H1 (cell line): ENCODE measurements around the gene MTF1. TPM values are rescaled to one million over a fixed set of nuclear protein-coding genes. Genes with fewer than 3 reads are reported as not detected.

Experiments
- BRCA1 ChIP-seq: IDR thresholded peaks from 2 replicates; pipeline ENCODE4 v1.6.1; 2012; ENCODE audit warnings: low read depth, low read length, improper control_type of control experiment
- EGR1 ChIP-seq: IDR thresholded peaks from 2 replicates; pipeline ENCODE4 v1.6.1; 2011; ENCODE audit warnings: low read depth, low read length, borderline replicate concordance
- EP300 ChIP-seq, 2 experiments: IDR thresholded peaks; 1 replicate in 1 of 2; 2 replicates in 1 of 2; pipeline ENCODE4 v1.6.1; 2011 to 2012; ENCODE audit warnings: low read depth in 2 of 2, low read length in 2 of 2, mild to moderate bottlenecking in 2 of 2, borderline replicate concordance in 1 of 2, inconsistent platforms in 1 of 2, moderate library complexity in 1 of 2
- FOSL1 ChIP-seq: IDR thresholded peaks from 2 replicates; pipeline ENCODE4 v1.6.1; 2011; ENCODE audit warnings: mild to moderate bottlenecking, low read depth, low read length, moderate library complexity; ENCODE audit not compliant: insufficient read depth
- HDAC2 ChIP-seq, 2 experiments: fragments of 300-600 bp in 1 of 2; sonication (generic) in 1 of 2; IDR thresholded peaks; 2 replicates each; pipeline ENCODE4 v1.6.1; 2011 to 2012; ENCODE audit warnings: low read depth in 2 of 2, low read length in 2 of 2, mild to moderate bottlenecking in 2 of 2, moderate library complexity in 2 of 2, borderline replicate concordance in 1 of 2, inconsistent platforms in 1 of 2
- HDAC6 ChIP-seq: IDR thresholded peaks from one replicate; pipeline ENCODE4 v1.7.1; 2012; ENCODE audit warnings: low read depth, mild to moderate bottlenecking, inconsistent platforms, low read length, moderate library complexity
- JUN ChIP-seq: IDR thresholded peaks from 2 replicates; pipeline ENCODE4 v1.6.1; 2011; ENCODE audit warnings: low read depth, mild to moderate bottlenecking, improper control_type of control experiment, low read length
- KDM4A ChIP-seq: IDR thresholded peaks from one replicate; pipeline ENCODE4 v1.7.1; 2012; ENCODE audit warnings: low read depth, mild to moderate bottlenecking, moderate library complexity, low read length, inconsistent platforms; ENCODE audit not compliant: severe bottlenecking
- KDM5A ChIP-seq: fragments of 200-600 bp; IDR thresholded peaks from 2 replicates; pipeline ENCODE4 v1.7.1; 2012; ENCODE audit warnings: mild to moderate bottlenecking, low read length, inconsistent platforms, mixed read lengths
- MAFK ChIP-seq: IDR thresholded peaks from 2 replicates; pipeline ENCODE4 v1.6.1; 2012; ENCODE audit warnings: low read depth, mild to moderate bottlenecking, improper control_type of control experiment, low read length
- NRF1 ChIP-seq: IDR thresholded peaks from 2 replicates; pipeline ENCODE4 v1.6.1; 2011; ENCODE audit warnings: mild to moderate bottlenecking, low read depth, low read length, improper control_type of control experiment
- POLR2A ChIP-seq, 2 experiments: IDR thresholded peaks; 1 replicate in 1 of 2; 2 replicates in 1 of 2; pipeline ENCODE4 v1.6.1; 2011; ENCODE audit warnings: low read depth in 2 of 2, low read length in 2 of 2, mild to moderate bottlenecking in 2 of 2; ENCODE audit errors: control extremely low read depth in 1 of 2
- POLR2AphosphoS5 ChIP-seq: IDR thresholded peaks from 2 replicates; pipeline ENCODE4 v1.6.1; 2011; ENCODE audit warnings: low read depth, low read length
- RAD21 ChIP-seq, 2 experiments: IDR thresholded peaks in 1 of 2; conservative IDR thresholded peaks in 1 of 2; 2 replicates each; pipeline ENCODE4 v1.6.1; 2011; ENCODE audit warnings: low read depth in 2 of 2, low read length in 2 of 2, improper control_type of control experiment in 1 of 2, inconsistent platforms in 1 of 2, mild to moderate bottlenecking in 1 of 2, moderate library complexity in 1 of 2
- RNF2 ChIP-seq: fragments of 200-900, 300-1000 bp; sonication (generic); IDR thresholded peaks from 2 replicates; pipeline ENCODE4 v1.7.1; 2016; ENCODE audit warnings: borderline replicate concordance, low read depth, mild to moderate bottlenecking, antibody characterized with exemption, low read length; ENCODE audit not compliant: poor library complexity, severe bottlenecking; ENCODE audit errors: missing control alignments
- SP2 ChIP-seq: IDR thresholded peaks from 2 replicates; pipeline ENCODE4 v1.6.1; 2012; ENCODE audit warnings: mild to moderate bottlenecking, low read length, inconsistent platforms
- SP4 ChIP-seq: IDR thresholded peaks from 2 replicates; pipeline ENCODE4 v1.6.1; 2012; ENCODE audit warnings: low read length, inconsistent platforms
- SRF ChIP-seq: IDR thresholded peaks from 2 replicates; pipeline ENCODE4 v1.6.1; 2011; ENCODE audit warnings: mild to moderate bottlenecking, low read depth, low read length, moderate library complexity
- SUZ12 ChIP-seq: fragments of 200-600 bp; sonication (generic); IDR thresholded peaks from 2 replicates; pipeline ENCODE4 v1.6.1; 2012; ENCODE audit warnings: mild to moderate bottlenecking, inconsistent platforms, low read length, moderate library complexity, mixed read lengths
- TAF1 ChIP-seq: IDR thresholded peaks from 2 replicates; pipeline ENCODE4 v1.6.1; 2011; ENCODE audit warnings: mild to moderate bottlenecking, low read depth, low read length
- TEAD4 ChIP-seq: IDR thresholded peaks from 2 replicates; pipeline ENCODE4 v1.6.1; 2012; ENCODE audit warnings: low read depth, low read length, inconsistent platforms, mixed read lengths
- polyA plus RNA-seq, 7 experiments: library from polyadenylated mRNA; depleted of rRNA in 3 of 7; stranded (reverse) in 5 of 7; unstranded in 2 of 7; fragments of >200 nt in 5 of 7; fragments of 200-250 nt in 2 of 7; gene quantifications; 1 replicate in 5 of 7; 2 replicates in 1 of 7; 4 replicates in 1 of 7; pipeline versions ENCODE4 v1.2.1 to v1.2.3, GENCODE V29; 2011 to 2013; ENCODE audit warnings: missing spikeins in 2 of 7, mixed read lengths in 2 of 7
- total RNA-seq: library from RNA; stranded (reverse); fragmentation: NEBNext Ultra II Directional; extraction: Animal tissue kit (Norgen Biotek cat#: 25700); gene quantifications from 2 replicates; pipeline ENCODE4 v1.2.1, GENCODE V29; 2021
- TF ChIP-seq, protein P1 (sequence below): IDR thresholded peaks from 2 replicates; pipeline ENCODE4 v1.6.1; 2011; ENCODE audit warnings: low read depth, mild to moderate bottlenecking, low read length; ENCODE audit not compliant: insufficient read depth

MTF1 gene
- total and polyA plus RNA-seq, 2 of the 8 experiments (the other 6 are each of a cell fraction or from before 2014, with no cell fraction given), result 4.0 to 15.5 TPM

GRCh38 chr1:37859507-37860345 is at the start of gene MTF1 (continued):
- TF ChIP-seq RAD21 (IDR thresholded peaks at IDR 0.05 in 1 of 2, conservative IDR thresholded peaks at IDR 0.05 in 1 of 2; ENCODE audit: low read depth in 2 of 2, low read length in 2 of 2) (peak; percentile 58 to 61; a peak in 3 of 4 replicates), RNF2 (no peak), SP4 (no peak), TEAD4 (no peak), POLR2AphosphoS5 (peak; percentile 86), TAF1 (no peak; the same call in 1 of the 2 replicates), POLR2A (IDR thresholded peaks at IDR 0.05; ENCODE audit: control extremely low read depth in 1 of 2, low read depth in 2 of 2, low read length in 2 of 2) (peak; percentile 77 to 94), SP2 (peak; percentile 24; the same call in 1 of the 2 replicates), KDM5A (peak; percentile 41; the same call in 1 of the 2 replicates), HDAC2 (IDR thresholded peaks at IDR 0.05; ENCODE audit: borderline replicate concordance in 1 of 2, low read depth in 2 of 2, low read length in 2 of 2) (peak in 1 of 2 experiments; percentile 85; a peak in 1 of 4 replicates), NRF1 (no peak), BRCA1 (no peak), SUZ12 (no peak), JUN (no peak), KDM4A (peak; percentile 68), MAFK (no peak), FOSL1 (no peak), EP300 (IDR thresholded peaks at IDR 0.05; ENCODE audit: borderline replicate concordance in 1 of 2, low read depth in 2 of 2, low read length in 2 of 2) (no peak), SRF (no peak), HDAC6 (no peak), EGR1 (no peak)
- TF ChIP-seq, protein P1, sequence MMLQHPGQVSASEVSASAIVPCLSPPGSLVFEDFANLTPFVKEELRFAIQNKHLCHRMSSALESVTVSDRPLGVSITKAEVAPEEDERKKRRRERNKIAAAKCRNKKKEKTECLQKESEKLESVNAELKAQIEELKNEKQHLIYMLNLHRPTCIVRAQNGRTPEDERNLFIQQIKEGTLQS, result no peak
